ENCODE data around the gene ARHGAP21.

The ARHGAP21 gene

DNA sequence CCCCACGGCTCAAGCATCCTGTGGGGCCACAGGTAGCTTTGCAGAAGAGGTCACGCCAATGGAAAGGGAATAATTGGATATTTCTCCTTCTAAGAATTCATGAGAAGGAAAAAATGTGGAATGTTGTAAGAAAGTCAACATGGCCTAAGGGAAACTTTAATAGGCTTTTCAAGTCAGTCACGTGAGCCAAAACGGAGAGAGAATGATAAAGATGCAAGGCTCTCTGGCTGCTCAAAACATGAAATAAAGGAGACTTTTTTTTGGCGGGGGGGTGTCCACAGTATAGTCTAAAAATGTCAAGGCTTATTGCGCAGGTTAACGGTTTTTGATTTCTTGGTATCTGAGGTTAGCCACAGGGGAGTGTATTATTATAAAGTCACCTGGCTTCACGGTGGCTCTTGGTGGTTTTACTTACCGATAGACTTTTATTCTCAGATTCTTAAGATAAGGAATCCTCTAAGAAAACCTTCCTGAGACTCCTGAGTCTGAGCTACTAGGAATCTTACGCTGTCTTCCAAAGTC lies 148.1 kb downstream of the ARHGAP21 start:
- no peak for DNase-seq (ENCODE audit: low read depth, low spot score)

DNA sequence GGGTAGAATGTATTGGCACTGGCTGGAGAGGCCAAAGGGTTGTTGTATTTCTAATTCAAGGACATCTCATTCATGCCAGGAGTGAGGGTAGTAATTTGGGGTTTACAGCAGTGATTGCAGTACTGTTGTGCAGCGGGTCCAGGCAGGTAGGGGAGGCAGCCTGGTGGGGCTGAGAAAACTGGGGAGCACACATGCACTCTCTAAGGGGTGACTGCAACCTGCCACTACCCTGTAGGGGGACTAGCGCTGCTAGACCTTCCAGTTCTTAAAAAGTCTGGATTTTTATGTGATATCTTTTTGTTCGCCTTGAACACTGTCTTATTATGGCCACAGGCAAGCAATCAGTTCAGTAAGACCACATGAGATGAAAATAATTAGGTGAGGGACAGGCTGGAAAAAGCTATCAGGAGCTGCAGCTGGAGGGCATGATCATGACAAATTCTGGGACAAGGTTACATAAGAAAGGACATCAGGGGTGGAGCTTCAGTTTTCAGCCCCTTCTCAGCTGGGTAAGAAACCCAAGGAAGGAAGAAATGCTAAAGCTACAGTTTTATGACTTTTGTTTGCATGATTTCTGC lies 149.0 kb downstream of the ARHGAP21 start:
- DNase-seq (ENCODE audit: low read depth, low spot score), result no peak

DNA sequence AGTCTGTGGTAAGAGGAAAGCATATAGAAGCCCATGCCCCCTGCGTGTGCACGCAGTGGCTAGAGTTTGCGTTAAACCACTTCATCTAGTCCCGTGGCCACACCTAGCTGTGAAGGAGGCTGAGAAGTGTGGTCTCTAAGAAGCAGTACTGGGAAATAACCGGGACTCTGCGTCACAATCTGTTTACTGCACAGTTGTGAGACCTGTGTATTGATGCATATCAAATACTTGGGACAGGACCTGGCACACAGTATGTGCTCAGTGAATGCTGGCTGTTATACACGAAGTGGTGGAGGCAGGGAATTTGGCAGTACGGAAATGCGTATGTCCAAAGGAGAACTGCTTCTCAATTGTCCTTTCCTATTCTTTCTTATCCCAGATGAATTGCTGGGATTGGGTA lies 149.5 kb downstream of the ARHGAP21 start:
- no peak for DNase-seq (ENCODE audit: low read depth, low spot score)

DNA sequence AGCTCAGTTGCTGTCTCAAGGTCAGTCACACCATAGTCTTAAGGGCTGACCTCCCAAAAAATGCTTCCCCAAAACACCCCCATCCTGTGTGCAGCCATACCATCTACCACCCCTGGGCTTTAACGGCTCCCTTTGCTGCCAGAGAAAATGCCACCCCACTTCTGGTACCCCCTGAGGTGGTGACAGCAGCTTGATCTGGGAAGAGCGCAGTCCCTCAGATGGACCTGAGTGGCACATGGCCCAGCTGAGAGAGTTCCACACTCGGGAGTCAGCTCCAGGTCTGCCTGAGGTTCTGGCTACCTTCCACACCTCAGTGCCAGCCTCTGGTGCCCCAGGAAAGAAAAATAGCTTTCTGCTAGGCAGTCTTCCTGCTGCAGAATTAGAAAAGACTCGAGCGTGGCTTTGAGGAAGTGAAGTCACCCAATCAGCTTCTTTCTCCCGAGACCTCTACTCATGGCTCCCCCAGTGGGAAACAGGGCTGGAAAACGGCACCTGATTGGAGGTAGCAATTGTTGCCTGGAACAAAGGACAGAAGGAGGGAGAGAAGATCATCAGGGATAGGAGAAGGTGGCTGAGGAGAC lies 151.7 kb downstream of the ARHGAP21 start:
- no peak for DNase-seq (ENCODE audit: low read depth, low spot score)

DNA sequence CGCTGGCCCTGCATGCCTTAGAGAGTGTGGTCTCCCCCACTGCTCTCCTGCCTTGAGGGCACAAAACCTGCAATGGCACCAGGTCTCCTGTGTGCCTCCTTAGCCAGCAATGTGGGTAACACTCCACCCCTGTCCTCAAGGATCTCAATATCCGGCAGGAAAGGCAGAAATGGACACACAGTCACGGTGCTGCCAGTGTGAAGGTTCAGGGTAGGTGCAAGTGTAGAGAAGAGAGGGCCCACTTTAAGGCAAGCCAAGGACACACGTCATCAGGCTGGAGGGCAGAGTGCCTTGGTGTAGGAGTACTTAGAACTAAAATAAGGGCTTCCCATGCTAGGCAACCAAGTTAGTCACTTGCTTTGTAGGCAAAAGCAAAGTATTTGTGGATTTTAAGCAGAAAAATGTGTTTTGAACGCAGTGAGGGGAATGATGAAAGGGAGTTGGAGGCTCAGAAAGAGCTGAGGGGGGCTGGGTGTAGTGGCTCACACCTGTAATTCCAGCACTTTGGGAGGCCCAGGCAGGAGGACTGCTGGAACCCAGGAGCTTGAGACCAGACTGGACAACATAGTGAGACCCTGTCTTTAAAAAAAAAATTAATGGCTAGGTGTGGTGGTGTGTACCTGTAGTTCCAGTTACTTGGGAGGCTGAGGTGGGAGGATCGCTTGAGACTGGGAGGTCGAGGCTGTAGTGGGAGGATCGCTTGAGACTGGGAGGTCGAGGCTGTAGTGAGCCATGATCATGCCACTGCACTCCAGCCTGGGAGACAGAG lies 152.8 kb downstream of the ARHGAP21 start:
- no peak for DNase-seq (ENCODE audit: low read depth, low spot score)

DNA sequence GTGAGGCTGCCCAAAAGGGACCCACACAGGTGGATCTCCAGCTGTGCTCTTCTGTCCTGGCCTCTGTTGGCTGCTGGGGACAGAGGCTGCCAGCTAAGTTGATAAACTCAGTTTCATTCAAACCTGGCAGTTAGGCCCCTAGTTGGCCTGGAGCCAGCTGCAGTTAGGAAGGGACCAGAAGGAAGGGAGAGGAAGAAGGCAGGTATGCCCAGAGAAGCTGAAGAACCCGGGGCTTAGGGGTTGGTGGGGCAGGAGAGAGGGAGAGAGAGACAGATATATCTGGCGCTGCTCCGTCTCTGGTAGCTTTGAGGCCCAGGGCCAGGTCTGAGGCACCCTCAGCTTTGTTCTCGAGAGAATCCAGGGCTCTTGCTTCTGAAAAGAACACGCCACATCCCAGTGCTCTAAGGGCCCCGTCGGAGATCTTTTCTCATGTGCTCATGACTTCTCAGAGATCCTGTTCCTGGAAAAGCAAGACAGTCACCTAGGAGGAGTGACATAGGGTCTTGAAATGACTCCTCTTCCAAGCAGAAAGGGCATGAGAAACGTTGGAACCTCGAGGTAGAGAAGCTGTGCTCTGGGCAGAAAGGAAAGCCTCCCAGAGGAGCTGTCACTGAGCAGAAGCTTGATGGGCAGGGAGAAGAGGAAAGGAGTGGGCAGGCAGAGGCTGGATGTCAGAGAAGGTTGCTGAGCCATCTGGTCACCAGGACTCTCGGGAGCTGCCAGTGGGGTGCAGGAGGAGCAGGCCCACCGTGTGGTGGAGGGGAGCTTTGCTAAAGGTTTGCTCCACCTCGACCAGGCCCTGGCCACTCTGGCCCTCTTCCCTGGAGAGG lies 153.6 kb downstream of the ARHGAP21 start:
- DNase-seq (ENCODE audit: low read depth, low spot score), result no peak

DNA sequence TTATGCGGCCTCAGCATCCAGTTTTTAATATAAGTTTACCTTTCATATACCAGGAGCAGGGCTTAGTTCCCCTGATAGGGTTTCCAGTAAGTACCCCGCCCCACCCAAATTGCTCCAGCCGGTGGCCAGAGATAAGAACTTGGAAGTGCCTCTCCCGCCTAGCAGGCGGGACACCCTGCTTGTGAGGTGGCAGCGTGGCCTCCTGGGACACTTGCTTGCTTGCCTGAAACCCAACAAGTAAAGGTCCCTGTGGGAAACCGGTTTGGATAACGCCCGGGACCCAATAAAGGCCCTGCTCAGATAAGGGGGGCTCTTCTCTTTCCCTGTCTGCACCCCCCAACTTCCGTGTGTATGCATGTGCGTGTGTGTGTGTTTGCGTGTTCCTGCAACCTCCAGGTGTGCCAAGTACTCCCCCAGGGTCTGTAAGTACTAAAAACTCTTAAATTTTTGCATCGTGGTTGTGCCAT lies 154.3 kb downstream of the ARHGAP21 start:
- no peak for DNase-seq (ENCODE audit: low read depth, low spot score)

DNA sequence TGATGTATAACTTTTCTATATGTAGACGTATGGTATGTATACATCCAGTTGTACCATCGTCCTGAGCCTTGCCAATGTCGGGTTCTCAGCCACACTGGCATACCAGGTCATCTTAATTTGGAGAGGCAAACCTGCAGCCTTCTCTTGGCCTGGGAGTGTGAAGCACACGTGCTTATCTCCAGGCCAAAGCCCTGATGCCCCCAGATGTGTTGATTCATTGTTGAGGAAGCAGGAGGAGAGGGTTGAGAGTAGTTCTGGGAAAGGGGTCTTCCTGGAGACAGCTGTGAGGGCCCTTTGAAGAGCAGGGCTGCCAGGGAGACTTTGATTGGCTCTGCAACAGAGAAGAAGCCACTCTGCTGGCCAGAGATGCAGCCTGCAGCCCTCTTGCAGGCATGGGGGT lies 155.6 kb downstream of the ARHGAP21 start:
- DNase-seq (ENCODE audit: low read depth, low spot score), result no peak

DNA sequence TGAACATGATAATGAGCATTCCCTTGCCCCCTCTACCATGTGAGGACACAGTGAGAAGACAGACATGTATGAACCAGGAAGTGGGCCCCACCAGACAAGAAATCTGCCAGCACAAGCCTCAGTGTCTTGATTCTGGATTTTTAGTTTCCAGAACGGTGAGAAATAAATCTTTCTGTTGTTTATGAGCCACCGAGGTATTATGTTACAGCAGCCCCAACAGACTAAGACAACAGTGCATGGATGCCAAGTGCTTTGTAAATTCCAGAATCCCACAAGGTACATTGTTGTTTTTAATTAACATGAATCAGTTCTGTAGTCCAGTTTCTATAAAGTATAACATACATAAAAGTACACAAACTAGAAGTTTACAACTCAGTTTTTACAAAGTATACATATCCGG lies 162.2 kb downstream of the ARHGAP21 start:
- DNase-seq (ENCODE audit: low read depth, low spot score), result no peak

DNA sequence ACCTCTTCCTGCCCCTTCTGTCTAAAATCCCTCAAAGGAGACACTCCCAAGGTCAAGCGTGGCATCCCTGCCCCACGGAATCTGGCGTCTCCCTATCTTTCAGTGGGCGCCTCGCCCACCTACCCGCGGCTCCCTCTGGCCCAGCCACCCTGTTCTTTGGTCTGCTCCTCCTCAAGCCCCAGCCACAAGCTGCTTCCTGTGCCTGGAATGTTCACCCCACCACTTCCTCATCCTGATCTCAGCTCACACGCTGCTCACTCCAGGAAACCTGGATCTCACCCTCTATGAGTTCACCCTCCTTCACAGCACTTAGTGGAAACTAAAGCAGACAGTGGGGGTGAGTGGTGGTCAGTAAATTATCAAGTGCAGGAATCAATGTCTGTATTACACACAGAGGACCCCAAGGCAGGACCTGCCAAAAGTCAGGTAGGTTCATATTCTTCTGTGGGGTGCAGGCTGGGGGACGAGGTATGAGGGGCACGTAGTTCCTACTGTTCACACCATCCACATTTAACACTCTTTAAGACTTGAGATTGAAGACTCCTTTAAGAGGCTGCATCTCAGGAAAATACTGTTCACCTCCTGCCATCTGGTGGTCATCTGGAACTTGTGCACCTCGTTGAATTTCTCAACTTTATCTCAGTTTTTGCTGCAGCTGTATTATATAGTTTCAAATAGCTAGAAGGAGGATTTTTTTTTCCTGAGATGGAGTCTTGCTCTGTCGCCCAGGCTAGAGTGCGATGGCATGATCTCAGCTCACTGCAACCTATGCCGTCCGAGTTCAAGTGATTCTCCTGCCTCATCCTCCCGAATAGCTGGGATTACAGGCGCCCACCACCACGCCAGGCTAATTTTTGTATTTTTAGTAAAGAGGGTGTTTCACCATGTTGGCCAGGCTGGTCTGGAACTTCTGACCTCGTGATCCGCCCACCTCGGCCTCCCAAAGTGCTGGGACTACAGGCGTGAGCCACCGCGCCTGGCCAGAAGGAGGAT lies 166.6 kb downstream of the ARHGAP21 start:
- DNase-seq (ENCODE audit: low read depth, low spot score), result peak; percentile 53

DNA sequence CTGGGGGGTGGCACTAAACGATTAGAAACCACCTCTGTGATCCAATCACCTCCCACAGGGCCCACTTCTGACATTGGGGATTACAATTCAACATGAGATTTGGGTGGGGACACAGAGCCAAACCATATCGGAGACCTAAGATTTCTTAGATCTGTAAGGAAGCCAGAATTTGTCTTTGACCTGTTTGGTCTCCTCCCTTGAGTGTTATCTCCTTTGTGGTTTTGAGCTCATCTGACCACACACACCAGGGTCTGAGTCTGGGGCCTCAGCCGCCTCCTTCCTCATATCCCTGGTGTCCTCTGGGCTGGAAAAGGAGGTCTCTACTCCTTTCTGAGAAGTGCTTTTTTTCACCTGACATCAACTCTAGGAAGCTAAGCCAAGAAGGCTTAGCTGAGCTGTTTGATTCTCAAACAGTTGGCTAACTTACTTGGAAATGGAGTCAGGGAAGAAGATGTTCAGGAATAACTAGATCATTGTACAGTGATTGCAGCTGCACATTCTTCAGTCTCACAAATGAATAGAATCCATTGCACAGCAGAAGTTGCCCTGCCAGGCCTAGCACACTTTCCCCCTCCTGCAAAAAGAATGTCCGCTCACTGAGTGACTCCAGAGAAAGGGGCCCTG lies 167.4 kb downstream of the ARHGAP21 start:
- no peak for DNase-seq (ENCODE audit: low read depth, low spot score)

DNA sequence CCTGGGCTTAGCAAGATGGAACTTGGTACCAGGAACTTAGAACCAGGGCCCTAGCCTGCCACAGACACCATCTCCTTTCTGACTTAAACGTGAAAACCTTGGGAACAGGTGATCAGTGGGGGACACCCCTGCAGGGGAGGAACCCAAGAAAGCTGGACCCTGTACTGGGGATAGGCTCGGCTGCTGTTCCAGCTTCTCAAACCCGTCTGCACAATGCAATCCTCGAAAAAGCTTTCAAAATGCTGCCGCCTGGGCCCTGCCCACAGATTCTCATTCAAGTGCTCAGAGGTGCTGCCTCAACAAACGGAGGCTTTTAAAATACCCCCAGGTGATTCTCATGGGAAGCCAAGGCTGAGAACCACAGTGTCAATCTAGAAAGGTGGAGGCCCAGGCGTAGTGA lies 169.7 kb downstream of the ARHGAP21 start:
- no peak for DNase-seq (ENCODE audit: low read depth, low spot score)

DNA sequence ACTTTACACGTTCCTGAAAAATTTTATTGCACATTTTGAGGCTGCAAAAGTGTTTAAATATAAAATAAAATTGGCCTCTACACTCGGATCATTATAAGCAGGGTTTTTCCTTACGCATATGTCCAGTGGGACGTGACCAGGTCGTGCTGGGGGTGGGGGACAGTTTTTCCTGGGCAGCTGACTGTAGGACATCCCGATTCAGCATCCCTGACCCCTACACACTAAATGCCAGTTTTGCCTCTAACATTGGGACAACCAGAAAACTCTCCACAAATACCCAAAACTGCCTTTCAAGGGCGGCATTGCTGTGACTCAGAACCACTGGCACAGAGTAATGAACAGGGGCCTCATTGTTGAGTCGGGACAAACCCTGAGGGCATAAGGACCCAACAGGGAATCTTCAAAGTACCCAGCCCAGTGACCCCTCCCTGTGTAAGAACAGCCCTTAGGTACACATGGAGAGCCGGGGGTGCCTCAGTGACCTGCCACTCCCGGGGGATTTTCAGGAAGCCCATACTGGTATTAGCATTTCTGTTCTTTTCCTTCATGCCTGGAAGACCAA lies 170.6 kb downstream of the ARHGAP21 start:
- no peak for DNase-seq (ENCODE audit: low read depth, low spot score)

DNA sequence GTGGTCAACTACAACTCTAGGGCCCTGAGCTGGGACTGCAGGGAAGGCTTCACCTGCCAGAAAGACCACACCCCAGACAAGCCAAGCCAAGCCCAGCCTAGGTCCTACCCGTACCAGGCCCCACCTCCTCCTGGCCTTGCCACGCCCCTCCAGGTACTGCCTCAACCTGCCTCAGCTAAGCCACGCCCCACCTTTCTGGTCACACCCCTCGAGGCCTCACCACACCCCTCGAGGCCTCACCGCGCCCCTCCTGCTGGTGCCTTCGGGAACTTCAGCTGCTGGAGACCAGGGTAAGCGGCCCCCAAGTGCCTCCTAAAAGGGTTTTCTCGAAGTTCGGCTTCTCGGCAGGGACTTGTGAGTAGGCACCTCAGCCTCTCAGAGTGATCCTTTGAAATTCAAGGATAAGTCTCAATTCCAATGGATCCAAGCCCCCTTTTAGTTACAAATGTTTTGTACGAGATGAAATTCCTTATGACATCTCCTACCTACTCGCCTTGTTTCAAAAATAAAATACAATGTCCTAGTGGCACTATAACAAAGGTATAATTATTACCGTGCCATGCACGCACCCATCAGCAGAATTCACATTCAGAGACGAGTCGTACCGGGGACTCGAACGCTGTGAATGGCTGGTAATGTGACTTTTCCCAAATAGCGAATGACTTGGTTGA lies 171.2 kb downstream of the ARHGAP21 start:
- no peak for DNase-seq (ENCODE audit: low read depth, low spot score)

DNA sequence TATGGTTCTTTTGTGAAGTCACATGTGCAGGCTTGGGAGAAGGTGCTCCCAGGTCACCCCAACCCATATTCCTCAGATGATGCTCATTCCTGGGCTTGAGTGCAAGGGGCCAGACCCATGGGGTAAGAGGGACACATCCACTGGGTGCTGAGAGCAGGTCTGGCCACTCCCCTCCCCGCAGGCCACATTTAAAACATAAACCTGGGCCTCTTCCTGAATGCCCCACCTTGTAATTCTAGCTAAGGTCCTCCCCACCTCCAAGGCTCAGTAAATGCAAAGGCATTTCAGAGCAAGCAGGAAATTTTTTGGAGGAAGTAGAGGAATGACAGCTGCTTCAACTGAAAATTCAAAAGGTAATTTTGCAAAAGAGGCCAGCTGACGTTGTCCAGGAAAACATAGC lies 172.5 kb downstream of the ARHGAP21 start:
- no peak for DNase-seq (ENCODE audit: low read depth, low spot score)

DNA sequence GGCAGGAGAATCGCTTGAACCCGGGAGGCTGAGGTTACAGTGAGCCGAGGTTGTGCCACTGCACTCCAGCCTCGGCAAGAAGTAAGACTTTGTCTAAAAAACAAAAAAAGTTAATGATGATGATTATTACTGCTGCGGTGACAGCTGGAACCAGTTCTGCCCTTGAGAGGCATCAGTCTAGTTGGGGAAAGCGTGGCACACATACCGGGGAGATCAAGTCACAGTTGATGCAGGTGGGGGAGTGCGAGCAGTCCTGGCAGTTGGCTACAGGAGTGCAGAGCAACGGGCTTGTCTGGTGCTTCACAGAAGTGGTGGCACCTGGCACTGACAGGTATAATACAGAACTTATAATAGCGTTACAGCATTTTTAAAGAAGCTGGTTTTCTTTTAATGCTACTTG lies 173.0 kb downstream of the ARHGAP21 start:
- no peak for DNase-seq (ENCODE audit: low read depth, low spot score)

DNA sequence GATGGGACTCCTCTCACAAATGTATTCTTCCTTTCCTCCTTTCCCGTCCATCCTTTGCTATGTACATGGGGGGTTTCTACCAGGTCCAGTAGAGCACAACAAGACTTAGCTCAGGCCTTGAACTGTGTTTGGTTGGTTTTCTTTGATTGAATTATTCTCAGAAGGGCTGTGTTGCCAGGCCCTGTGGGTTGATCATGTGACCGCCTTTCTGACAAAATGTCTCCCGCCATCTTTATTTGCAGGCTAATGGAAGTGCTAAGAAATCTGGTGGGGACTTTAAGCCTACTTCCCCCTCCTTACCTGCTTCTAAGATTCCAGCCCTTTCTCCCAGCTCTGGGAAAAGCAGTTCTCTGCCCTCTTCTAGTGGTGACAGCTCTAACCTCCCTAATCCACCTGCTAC lies 178.1 kb downstream of the ARHGAP21 start:
- DNase-seq (ENCODE audit: low read depth, low spot score), result no peak

DNA sequence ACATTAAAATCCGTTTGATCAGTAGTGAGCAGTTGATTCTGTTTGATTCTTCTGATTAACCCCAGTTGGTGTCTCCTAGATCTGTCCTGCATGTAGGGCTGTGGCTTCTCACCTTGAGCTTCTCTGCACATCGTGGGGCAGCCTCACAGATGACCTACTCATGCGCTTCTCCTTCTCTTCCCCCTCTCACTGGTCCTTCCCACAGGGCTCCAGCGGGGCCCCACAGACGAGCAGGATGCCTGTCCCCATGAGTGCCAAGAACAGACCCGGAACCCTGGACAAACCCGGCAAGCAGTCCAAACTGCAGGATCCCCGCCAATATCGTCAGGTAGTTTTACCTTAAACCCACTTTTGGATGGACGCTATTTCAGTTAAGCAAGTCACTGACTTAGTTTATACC lies 178.9 kb downstream of the ARHGAP21 start:
- no peak for DNase-seq (ENCODE audit: low read depth, low spot score)
